Gastroesophageal sphincter (tissue), 3 donors: Measurements from ENCODE around the gene AMPD1.

Experiments used
- CTCF ChIP-seq, 4 experiments: fragments of 200-600 bp in 2 of 4; fragments of 450-650 bp in 2 of 4; sonication (generic) in 1 of 4; IDR thresholded peaks; one replicate each; pipeline ENCODE4 v1.5.1; 2017 to 2019; ENCODE audit warnings: antibody characterized with exemption in 4 of 4, mild to moderate bottlenecking in 2 of 4, moderate library complexity in 2 of 4
- EP300 ChIP-seq: sonication (generic); formaldehyde crosslinking; IDR thresholded peaks from one replicate; pipeline ENCODE4 v1.6.1; 2017; ENCODE audit warnings: antibody characterized with exemption, mild to moderate bottlenecking
- POLR2A ChIP-seq, 2 donors: fragments of 450-650 bp; IDR thresholded peaks; one replicate each; pipeline ENCODE4 v1.6.1; 2017; ENCODE audit warnings: antibody characterized with exemption in 2 of 2, mild to moderate bottlenecking in 2 of 2, moderate library complexity in 1 of 2
- POLR2AphosphoS5 ChIP-seq: sonication (generic); formaldehyde crosslinking; IDR thresholded peaks from one replicate; pipeline ENCODE4 v1.6.1; 2017; ENCODE audit warnings: antibody characterized with exemption

GRCh38 chr1:114715952-114716303, 20.6 kb upstream of the AMPD1 start:
- TF ChIP-seq CTCF (IDR thresholded peaks at IDR 0.05) (no peak), EP300 (no peak), POLR2AphosphoS5 (no peak), POLR2A (IDR thresholded peaks at IDR 0.05) (no peak)
